NOMO-1 treated with DMSO at 0.1 percent for 48 hours (cell line): Measurements from ENCODE around the gene HLA-C.
A peak's percentile ranks its signal among the peaks of the same experiment; 100 is the strongest.
"Not testable (repeated sequence)": the region's sequence is repeated elsewhere in the genome, so short reads cannot be mapped to it uniquely, and the experiment has no call there.

Source experiments
- DNase-seq: peaks from one replicate; lab custom pipeline; 2025; ENCODE audit not compliant: unreplicated experiment; lab: John Stamatoyannopoulos, UW

HLA-C gene

GRCh38 chr6:31271641-31272357 is at the start of gene HLA-C:
Gene HLA-C (minus strand): TSS chr6:31272092. CDS start chr6:31272071, 21 bp downstream.
- DNase-seq = peak; percentile 97

- no peak for DNase-seq
Measured at GRCh38 chr6:31321005-31321707, 49.3 kb upstream of the HLA-C start.

GRCh38 chr6:31317036-31317435 is 45.1 kb upstream of the HLA-C start:
- no peak for DNase-seq

GRCh38 chr6:31309641-31310040 is 37.7 kb upstream of the HLA-C start:
- DNase-seq = no peak

- DNase-seq = no peak
Measured at GRCh38 chr6:31308845-31309175, 36.9 kb upstream of the HLA-C start.

GRCh38 chr6:31308050-31308844 is 36.4 kb upstream of the HLA-C start:
- DNase-seq = no peak

GRCh38 chr6:31307669-31308049 is 35.8 kb upstream of the HLA-C start:
- DNase-seq = no peak

- DNase-seq = no peak
Measured at GRCh38 chr6:31305703-31306219, 33.9 kb upstream of the HLA-C start.

- no peak for DNase-seq
Measured at GRCh38 chr6:31304683-31305082, 32.8 kb upstream of the HLA-C start.

- no peak for DNase-seq
Measured at GRCh38 chr6:31300797-31301196, 28.9 kb upstream of the HLA-C start.

- no peak for DNase-seq
Measured at GRCh38 chr6:31299947-31300346, 28.1 kb upstream of the HLA-C start.

GRCh38 chr6:31299511-31299910 is 27.6 kb upstream of the HLA-C start:
- DNase-seq = no peak

- DNase-seq = no peak
Measured at GRCh38 chr6:31294056-31294455, 22.2 kb upstream of the HLA-C start.

- DNase-seq = no peak
Measured at GRCh38 chr6:31293343-31293742, 21.5 kb upstream of the HLA-C start.

GRCh38 chr6:31289788-31290187 is 17.9 kb upstream of the HLA-C start:
- no peak for DNase-seq

GRCh38 chr6:31287619-31288018 is 15.7 kb upstream of the HLA-C start:
- no peak for DNase-seq

GRCh38 chr6:31285982-31286381 is 14.1 kb upstream of the HLA-C start:
- no peak for DNase-seq

- DNase-seq = no peak
Measured at GRCh38 chr6:31285486-31285885, 13.6 kb upstream of the HLA-C start.

- not testable (repeated sequence) for DNase-seq
Measured at GRCh38 chr6:31279647-31280046, 7.8 kb upstream of the HLA-C start.

GRCh38 chr6:31272836-31273626 is 1.1 kb upstream of the HLA-C start:
- no peak for DNase-seq

GRCh38 chr6:31272436-31272835 is 544 bp upstream of the HLA-C start:
- DNase-seq = no peak
